Measurements from ENCODE around the gene LRMDA.

LRMDA gene

DNA sequence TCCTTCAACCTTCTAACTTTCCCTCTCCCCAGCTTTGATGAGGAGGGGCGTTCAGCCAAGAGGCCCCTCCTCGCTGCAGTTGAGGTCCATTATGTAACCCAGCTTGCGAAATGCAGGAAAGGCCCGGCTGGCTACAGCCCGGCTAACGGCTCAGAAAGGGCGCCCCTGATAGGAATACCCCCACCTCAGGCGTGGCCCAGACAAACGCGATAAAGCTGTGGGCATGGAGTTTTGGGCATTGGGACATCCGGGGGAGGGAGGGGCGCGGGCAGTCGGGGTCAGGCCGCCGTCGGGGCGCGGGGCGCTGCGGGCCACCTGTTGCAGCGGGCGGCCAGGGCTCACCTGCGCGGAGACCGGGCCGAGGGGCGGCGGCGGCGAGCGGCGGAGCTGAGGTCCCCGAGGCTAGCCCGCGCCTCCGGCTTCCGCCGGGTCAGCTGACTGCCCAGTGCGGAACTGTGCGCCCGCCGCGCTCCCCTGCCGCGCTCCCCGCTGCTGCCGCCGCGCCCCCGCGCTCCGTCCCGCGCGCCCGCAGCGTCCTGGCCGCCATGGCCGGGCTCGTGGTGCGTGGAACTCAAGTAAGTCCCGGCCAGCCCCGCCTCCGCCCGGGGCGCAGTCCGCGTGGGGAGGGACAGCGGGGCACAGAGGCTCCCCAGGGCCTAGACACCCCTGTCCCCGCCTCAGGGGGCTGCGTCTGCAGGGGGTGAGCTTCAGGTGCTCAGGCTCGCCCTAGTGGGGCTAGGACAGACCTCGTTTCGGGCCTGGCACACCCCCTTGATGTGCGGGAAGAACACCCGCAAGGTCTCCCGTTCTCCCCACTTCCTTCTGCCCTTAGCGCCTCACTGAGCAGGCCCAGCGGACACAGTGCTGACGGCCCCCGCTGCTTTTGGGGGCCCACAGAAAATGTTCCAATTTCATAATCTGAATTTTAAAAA is at the start of gene LRMDA:
LRMDA (plus strand) TSS at position 445 of the 932 bp plus-strand sequence.
- no peak for DNase-seq

DNA sequence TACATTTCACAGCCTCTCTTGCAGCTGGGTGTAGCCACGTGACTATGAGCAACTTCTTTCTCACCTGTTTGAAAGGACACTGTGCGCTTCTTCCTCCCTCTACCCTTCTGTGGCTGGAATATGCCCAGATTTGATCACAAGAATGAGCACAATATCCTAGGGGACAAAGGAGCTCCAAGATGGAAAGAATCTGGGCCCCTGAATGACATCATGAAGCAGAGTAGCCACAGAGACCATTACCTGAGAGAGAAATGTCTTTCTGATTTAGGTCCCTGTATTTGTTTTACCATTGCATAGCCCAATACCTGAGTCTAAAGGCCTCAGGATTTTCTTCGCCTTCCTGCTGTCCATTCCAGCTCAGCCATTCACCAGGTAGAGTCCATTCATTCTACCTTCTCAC is 45.3 kb upstream of the LRMDA start:
- no peak for DNase-seq

DNA sequence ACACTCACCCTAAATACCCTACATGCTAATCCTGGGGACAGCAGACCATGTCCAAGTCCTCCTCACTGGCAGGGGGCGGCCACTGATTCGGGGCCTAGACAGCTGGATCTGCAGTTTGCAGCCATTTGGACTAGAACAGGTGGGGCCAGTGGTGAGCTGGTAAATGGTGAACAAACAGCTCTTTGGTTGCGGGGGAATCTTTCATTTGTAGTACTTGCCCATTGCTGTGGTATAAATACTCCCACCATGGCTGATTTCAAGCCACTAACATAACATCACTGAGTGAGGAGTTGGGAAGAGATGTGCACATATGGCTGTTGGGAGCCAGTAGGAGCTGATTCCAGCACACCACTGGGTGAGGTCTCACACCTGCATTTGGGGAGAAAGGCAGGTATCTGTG is 43.3 kb upstream of the LRMDA start:
- DNase-seq = no peak

DNA sequence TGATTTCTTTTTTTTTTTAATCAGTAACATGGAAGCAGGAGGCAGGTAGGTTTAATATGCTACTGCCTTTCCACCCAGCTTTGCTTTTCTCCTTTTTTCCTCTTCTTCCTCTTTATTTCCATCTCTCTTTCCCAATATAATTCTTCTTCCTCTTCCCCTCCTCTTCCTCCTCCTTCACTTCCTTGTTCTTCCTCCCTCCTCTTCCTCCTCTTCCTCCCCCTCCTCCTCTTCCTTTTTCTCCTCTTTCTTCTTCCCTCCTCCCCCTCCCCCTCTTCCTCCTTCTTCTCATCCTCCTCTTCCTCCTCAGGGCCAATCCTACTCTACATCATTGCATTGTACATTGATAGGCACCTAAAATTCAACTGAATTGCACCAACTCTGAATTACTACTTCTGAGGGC is 41.2 kb upstream of the LRMDA start:
- DNase-seq = no peak

DNA sequence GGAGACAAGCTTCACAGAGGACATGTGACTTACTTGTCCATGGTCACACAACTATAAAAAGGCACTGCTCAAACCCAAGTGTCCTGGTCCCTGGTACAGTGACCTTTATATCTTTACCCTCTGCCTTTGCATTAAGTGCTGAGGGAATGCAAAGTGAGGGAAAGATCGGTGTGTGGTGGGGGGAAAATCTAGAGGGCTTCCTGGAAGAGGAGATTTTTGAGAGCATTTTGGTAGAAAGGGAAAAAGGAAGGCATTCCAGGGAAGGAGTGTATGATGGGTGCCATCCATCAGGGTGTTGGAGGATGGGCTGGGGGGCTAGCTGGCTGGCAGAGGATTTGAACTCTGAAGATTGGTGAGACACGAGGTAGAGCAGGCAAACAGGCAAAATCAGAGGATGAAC is 39.2 kb upstream of the LRMDA start:
- no peak for DNase-seq

DNA sequence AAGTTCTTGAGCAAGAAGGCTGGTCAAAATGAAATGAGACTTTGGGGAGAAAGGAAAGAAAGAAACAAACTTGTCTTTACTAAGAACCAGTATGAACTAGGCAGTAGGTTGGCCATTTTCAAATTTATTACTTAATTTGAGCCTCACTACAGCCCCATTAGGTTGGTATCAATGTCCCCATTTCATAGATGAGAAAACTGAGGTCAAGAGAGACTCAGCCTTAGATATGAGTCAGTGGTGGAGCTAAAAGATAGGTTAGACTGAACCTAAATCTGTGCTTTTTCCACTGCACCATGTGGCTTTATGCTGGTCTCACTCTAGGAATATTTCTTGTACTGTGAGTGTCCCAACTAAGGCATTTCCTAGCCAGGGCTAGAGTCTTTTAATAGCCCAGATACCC is 38.7 kb upstream of the LRMDA start:
- DNase-seq = no peak

DNA sequence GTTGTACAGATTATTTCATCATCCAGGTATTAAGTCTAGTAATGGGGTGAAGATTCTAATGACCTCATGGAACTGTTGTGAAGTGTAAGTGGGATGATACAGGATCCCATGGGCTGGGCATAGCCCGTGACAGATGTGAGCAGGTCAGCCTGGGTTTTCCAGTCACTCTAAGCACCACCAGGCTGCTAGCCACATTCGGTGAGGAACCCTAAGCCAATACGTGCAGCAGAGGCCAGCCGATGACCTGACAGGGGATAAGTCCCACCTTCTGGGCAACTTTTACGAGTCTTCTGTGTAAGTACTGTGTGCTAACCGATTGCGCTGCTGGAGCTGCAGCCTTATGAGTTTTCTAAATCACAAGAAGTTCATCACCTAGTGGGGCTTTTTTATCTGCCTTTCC is 37.2 kb upstream of the LRMDA start:
- no peak for DNase-seq

DNA sequence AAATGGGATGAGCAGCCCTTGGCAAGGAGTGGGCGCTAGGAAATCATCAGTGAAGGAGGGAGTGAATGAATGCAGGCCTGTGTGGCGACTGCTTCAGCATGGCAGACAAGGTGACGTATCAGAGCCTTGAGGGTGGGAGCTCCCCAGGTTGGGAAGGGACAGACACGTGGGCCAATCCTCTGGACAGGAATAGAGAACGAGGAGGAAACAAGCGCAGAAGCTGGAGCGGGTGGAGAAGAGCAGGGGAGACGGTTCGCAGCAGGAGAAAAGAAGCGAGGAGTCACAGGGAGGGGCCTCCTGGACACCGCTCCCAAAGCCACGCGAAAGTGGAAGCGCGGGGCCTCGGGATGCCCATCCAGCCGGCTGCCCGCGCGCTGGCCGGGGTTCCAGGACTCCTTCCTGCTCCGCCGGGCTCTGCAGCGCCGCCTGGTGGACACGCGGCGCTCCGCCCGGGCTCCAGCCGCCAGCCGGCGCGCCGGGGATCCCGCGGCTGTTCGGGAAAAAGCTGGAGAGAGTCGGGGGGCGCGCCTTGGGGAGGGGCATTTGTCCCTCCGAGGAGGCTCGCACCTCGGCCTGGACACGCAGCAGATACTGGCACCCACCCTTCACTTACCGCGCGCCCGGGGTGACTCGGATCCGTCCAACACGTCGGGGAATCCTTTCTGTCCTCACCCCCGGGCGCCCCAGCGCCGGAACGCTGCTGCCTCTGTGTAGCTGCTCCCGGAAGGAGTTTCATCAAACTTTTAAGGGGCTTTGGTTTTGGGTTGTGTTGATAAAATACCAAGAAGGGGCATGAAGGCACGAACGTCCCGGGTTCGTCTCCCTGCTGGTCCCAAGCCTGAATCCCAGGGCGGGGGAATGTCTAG is 36.1 kb upstream of the LRMDA start:
- peak; percentile 20 for DNase-seq

DNA sequence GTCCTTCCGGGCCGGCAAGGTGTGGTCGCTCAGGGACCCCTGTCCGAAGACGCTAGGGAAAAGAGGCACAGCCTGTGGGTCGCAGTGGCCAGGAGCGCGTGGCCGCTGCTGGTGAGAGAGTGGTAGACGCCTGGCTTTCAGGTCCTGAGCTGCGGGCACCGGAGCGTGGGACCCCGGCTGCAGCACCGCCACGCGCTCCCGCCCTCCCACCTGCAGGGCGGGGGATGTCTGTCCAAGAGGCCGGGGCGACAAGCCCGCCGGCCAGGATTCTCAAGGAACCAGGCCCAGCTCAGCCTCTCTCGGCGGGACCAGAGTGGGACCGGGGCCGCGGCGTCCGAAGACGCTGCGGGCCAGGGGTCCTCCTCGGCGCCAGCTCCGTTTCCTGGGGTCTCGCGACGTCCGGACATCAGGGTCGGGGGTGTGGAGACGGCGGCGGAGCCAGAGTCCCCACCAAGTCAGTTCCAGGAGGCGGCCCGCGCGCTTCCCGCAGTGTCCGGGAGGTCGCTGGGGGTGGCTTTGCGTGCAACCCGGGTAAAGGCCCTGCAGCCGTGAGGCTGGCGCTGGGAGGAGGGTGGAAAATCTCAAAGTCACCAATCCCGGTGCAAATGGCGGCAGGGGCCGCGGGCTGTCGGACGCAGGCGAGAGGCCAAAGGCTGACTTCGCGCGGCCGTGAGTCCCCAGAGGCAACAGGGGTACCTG is 35.3 kb upstream of the LRMDA start:
- no peak for DNase-seq

DNA sequence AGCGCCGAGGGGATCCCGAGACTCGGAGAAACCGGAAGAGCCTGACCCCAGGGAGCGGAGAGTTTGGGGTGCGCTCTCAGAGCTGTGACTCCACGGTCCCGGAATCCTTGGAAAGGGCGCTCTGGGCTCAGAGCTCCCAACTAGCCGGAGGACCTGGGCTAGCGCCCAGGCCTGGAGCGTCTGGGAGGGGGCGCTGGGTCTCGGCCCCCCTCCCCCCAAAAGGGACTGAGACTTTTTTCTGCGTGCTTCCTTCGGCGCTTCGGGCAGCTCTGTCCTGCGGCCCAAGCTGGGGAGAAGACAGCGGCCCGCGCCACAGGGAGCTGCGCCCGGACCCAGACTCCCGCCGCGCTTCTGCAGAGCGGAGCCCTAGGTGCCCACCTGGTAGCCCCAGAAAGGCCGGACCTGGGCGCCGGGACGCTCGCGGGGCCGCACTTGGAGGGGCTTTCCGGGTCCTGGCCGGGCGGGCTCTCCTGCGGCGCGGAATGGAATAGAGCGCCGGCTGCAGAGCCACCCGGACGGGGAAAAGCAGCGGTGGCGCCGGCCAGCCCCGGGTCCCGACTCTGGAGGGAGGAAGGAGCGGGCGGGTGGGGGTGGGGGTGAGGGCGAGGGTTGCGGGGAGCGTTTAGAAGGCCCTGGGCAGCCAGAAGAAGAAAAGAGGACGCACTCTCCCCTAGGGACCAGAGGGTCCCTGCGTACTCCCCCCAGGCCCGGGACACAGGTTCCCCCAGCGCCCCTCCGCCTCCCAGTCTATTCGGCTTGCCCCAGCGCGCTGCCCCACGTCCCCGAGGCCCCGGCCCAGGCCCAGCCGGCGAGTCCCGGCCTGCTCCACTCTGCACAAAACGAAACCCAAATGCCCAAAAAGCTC is 34.6 kb upstream of the LRMDA start:
- no peak for DNase-seq

DNA sequence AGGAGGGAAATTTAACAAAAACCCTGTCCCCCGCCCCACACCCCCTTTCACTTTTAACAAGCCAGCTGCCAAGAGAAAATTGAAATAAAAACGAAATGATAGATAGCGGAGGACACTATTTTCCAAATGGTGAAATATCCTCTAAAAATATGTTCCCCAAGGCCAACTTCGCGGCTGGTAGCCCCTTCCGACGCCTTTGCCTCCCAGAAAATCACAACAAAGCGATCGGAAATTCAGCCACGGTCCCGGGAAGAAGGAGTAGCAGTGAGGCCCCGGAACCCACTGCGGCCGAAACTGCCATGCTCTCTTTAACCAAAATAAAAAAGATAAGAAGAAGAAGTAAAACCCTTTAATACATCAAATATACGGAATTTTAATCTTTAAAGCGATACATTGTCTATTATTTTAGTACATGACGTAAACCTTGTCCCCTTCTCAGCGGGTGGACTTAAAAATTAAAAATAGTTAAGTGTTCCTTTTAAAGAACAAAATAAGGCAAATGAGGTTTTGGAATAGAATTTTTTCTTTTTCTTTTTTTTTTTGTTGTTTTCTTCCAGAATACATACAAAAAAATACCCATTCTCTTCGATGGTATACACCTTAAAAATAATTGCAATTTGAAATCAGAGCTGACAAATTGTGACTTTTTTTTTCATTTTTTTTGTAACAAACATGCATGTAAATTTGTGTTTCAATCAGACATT is 33.8 kb upstream of the LRMDA start:
- DNase-seq = no peak

DNA sequence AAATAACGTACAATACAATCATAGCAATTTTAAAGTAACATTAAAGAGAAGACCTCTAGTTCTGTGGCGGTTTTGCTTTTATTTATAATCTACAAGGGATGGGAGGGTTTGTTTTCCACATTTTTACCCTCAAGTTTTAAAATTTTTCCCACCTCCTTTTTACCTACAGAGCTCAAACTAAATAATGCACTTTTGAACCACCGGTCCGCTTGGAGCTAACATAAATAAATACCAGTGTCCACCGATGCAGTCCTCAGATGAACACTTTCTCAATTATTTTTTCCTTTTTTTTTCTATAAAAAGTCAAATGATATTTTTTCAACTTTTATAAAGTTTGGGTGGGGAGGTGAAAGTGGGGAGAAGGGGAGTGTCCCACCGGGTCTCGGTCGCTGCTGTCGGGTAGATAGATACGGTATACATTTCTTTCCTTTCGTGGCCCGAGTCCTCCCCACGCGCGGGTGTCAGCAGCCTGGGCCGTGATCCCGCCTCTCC is 33.2 kb upstream of the LRMDA start:
- DNase-seq = no peak

DNA sequence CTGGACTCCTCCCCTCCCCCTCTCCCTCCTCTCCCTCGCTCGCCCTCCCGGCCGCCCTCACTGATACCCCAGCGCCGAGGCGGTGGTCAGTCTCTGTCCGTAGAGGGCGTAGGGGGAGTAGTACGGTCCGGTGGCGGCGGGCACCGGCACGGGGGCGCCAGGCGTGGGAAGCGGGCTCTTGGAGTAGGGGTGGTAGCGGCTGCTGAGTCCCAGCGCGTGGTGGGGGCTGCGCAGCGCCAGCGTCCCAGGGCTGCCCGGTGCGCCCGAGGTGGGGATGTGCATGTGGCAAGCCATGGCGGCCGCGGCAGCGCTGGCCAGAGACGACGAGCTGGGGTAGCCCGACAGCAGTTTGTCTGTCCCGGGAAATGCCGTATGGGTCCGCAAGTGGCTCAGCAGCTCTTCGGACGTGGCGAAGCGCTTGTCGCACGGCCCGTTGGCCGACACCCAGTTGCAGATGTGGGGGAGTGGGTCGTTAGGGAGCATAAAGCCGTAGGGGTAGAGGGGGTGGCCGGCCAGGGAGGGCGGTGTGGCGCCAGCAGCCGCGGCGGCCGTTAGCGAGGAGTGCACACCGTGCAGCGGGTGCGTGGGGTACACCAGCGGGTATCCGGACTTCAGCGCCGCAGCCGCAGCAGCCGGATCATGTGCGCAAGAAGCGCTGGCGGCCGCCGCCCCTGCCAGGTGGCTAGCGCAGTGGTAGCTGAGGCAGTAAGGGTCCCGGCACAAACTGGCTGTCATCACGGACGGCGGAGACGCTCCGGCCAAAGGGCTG is 32.5 kb upstream of the LRMDA start:
- no peak for DNase-seq

DNA sequence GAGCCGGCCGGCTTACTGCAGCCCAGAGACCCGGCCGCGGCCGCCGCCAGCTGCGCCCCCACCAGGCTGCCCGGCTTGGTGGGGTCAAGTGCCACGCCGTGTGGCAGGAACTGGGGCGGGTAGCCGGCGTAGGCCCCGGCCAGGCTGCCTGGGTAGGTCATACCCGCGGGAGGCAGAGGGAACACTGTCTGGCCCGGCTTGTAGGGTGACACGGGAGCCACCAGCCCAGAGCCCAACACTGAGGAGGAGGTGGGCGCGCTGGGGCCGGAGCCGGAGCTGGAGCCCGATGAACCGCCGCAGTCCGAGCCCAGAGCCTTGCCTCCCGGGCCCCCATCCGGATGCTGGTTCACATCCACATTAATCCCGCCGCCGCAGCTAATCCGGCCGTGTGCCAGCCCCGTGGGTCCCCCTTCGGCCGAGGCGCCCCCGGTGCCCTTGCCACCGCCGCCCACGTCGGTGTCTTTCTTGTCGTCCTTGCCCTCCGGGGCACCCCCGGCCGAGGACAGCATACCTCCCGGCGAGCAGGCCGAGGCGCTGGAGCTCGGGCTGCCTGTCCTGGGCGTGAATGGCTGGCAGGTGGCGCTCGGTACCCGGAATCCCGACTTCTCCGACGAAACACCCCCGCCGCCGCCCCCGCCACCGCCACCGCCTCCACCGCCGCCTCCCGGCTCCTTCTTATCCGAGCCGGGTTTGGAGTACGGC is 31.8 kb upstream of the LRMDA start:
- DNase-seq = peak; percentile 42

DNA sequence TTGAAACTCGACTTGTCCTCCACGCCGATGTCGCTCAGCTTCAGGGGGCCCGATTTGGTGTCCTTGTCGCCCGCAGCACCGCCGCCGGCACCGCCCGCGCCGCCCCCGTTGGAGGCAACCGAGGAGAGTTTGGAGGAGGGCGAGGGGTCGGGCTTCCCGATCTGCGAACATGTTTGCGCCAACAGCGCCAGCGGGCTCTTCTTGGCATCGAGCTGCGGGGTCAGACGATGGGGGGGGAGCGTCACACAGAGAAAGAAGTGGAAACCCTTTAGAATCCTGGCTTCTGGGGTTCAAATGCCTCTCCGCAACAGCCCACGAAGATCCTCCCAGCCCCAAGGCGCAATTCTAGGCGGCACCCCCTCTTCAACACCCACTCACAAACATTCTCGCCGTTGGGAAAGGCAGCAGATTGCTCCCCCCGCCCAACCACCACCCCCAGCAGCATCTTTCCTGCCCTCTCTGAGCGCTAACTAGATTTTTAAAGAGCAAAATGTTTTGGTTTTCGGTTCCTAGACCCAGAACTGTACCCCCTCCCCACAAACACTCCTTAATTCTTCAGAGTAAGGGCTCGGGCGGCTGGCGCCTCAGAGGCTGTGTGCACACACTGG is 31.2 kb upstream of the LRMDA start:
- DNase-seq = no peak

DNA sequence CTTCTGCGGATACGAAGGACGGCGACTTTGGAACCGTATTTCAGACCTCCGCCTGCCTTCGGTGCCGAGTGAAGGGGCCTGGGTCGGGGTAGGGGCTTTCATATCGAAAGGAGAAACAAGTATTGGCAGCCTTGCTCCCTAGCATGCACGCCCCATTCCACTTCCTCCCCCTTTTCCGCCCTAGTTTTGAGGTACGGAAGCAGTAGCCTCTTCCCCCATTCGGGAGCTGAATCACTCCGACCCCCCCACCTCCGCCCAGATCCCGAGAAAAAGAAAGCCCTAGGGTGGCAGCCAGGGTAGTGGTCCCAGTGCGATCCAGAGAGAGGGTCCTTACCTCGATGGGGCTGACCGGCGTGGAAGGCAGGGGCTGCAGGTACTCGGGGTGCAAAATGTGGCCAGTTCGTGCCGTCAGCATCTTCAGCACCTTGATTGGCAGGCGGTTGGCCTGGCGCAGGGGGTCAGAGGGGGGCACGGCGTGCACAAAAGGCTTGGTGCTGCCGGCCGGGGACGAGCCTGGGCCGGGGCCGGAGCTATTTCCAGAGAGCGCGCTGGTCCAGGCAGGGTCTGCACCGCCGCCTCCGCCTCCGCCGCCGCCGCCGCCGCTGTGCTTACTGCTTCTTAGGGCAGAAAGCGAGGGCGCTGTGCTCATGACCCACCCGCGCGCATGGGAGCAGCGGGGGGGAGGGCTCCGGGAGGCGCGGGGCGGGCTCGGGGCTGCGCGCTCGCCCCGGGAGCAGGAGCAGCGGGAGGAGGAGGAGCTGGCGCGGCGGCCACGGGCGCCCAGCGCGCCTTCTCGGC is 30.5 kb upstream of the LRMDA start:
- DNase-seq = no peak

DNA sequence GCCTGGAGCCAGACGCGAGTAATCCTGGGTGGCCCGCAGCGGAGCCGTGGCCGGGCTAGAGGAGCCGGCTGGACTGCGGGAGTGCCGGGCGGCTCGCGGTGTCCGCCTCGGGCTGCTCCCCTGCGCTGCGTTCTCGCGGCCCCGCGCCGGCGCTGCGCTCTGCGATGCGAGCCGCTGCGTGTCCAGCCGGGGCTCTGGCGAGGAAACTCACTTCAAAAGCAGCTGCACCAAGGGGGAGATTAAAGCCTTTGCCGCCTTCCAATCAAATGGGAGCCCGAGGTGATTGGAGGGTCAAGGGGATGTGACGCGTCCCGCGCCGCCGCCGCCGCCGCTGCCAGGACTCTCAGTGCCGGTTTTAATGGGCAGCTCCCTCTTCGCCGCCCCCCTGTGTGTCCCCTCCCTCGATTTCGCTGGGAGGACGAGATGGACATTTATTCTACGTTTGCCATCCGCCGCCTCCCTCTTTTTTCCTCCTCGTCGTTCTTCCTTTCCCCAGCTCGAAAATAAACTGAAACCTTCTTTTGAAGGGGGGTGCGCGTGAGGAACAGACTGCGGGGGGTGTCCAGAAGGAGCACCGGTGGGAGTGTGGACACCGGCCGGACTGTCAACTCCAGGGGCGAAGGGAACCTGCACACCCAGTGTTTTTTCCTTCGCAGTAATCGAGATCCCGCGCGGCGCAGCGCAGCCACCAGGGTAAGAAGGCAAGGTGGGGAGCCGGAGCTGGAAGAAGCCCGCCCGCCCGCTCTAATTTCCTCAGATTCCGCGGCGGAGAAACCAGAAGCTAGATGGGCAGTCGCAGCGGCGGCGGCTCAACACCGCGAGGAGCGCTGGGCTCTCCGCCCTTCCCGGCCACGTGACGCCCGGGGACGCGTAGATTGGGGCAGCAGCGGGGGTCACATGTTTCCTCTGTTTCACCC is 29.6 kb upstream of the LRMDA start, which contains the start of gene ZNF503:
ZNF503 (minus strand) TSS at position 196 of the 917 bp plus-strand sequence. CDS start 345 bp downstream, outside the sequence.
- DNase-seq = peak; percentile 29
